K562 (cell line): Measurements from ENCODE around the gene NKAIN1.

Experiments
- CTCF ChIP-seq, 3 experiments: IDR thresholded peaks in 2 of 3; conservative IDR thresholded peaks in 1 of 3; 2 replicates each; pipeline ENCODE4 v1.5.1; 2011 to 2012; ENCODE audit warnings: low read length in 3 of 3, mild to moderate bottlenecking in 3 of 3, control low read depth in 2 of 3, improper control_type of control experiment in 1 of 3, inconsistent platforms in 1 of 3, low read depth in 1 of 3, mixed read lengths in 1 of 3, moderate library complexity in 1 of 3; ENCODE audit not compliant: insufficient read depth in 2 of 3
- DLX4 ChIP-seq: fragments of 250-450 bp; sonication (Bioruptor Pico); IDR thresholded peaks from 2 replicates; pipeline ENCODE4 v1.6.1; 2021; ENCODE audit warnings: mild to moderate bottlenecking
- ESRRA ChIP-seq: fragments of 450-650 bp; IDR thresholded peaks from 2 replicates; pipeline ENCODE4 v1.6.1; 2014; ENCODE audit warnings: low read depth, mild to moderate bottlenecking, moderate library complexity, borderline replicate concordance
- KDM1A ChIP-seq, 2 experiments: fragments of 450-650 bp; IDR thresholded peaks; 2 replicates each; pipeline ENCODE4 v1.6.1; 2016; ENCODE audit warnings: mild to moderate bottlenecking in 2 of 2
- LARP7 ChIP-seq: fragments of 450-650 bp; IDR thresholded peaks from 2 replicates; pipeline ENCODE4 v1.6.1; 2016
- MLX ChIP-seq, 2 experiments: fragments of 450-650 bp in 1 of 2; sonication (generic) in 1 of 2; formaldehyde crosslinking; conservative IDR thresholded peaks; 2 replicates each; pipeline versions ENCODE4 v1.4.0 to v1.8.1; 2020 to 2022; ENCODE audit warnings: mild to moderate bottlenecking in 1 of 2, missing genetic modification reagents in 1 of 2
- SP2 ChIP-seq: IDR thresholded peaks from 2 replicates; pipeline ENCODE4 v1.6.1; 2011; ENCODE audit warnings: mild to moderate bottlenecking, low read depth, low read length, moderate library complexity; ENCODE audit not compliant: poor library complexity, severe bottlenecking; ENCODE audit errors: extremely low read depth
- SPI1 ChIP-seq: IDR thresholded peaks from 2 replicates; pipeline ENCODE4 v1.6.1; 2011; ENCODE audit warnings: low read depth, low read length, control low read depth, borderline replicate concordance
- TEAD2 ChIP-seq: fragments of 450-650 bp; IDR thresholded peaks from 2 replicates; pipeline ENCODE4 v1.6.1; 2016; ENCODE audit warnings: missing genetic modification characterization, control low read depth, missing compliant biosample characterization
- ZNF175 ChIP-seq: fragments of 200-800 bp; sonication (Bioruptor generic); IDR thresholded peaks from 2 replicates; pipeline ENCODE4 v1.6.1; 2016; ENCODE audit warnings: low read depth, mild to moderate bottlenecking, missing genetic modification characterization, missing compliant biosample characterization
- ZNF280B ChIP-seq: fragments of 250-450 bp; sonication (Bioruptor Pico); IDR thresholded peaks from 2 replicates; pipeline ENCODE4 v1.5.1; 2021; ENCODE audit warnings: mild to moderate bottlenecking
- ZNF407 ChIP-seq: fragments of 450-650 bp; IDR thresholded peaks from 2 replicates; pipeline ENCODE4 v1.6.1; 2016; ENCODE audit warnings: low read depth

- TF ChIP-seq SPI1 (no peak), ZNF175 (CRISPR knock-in tag) (no peak), ESRRA (no peak), DLX4 (no peak), TEAD2 (tag) (no peak), ZNF407 (no peak), LARP7 (no peak), CTCF (IDR thresholded peaks at IDR 0.05 in 2 of 3, conservative IDR thresholded peaks at IDR 0.05 in 1 of 3; ENCODE audit: insufficient read depth in 2 of 3, low read depth in 1 of 3, low read length in 3 of 3) (no peak), KDM1A (IDR thresholded peaks at IDR 0.05) (no peak), SP2 (no peak), ZNF280B (CRISPR knock-in tag) (no peak), MLX (CRISPR knock-in tag; conservative IDR thresholded peaks at IDR 0.05) (no peak)
Observed at GRCh38 chr1:31164291-31164690, 75.4 kb downstream of the NKAIN1 start.
